HepG2 (cell line): Measurements from ENCODE around the gene GLIS1. TPM values are rescaled to one million over a fixed set of nuclear protein-coding genes. Genes with fewer than 3 reads are reported as not detected.

ENCODE experiments used
- ATAC-seq: fragments of 200-7000 bp; cut with Tn5 transposase; 3 replicates; pipeline ENCODE4 v1.9.1; 2020; ENCODE audit warnings: mild to moderate bottlenecking, moderate library complexity
- BruUV-seq: library from RNA; stranded (reverse); fragments of 400-500 nt; replicated peaks from 2 replicates; lab custom pipeline; 2021; lab: Mats Ljungman, UMichigan
- CTCF ChIA-PET: fragments of 300-600 bp; formaldehyde crosslinking; extraction: SDS; loops from one replicate; lab custom pipeline; 2021; ENCODE audit warnings: low total read pairs, inconsistent platforms, low intra/inter-chr PET ratio; lab: Yijun Ruan, JAX
- POLR2A ChIA-PET: fragments of 350-600 bp; sonication (Branson Sonifier 250); formaldehyde crosslinking; loops from one replicate; lab custom pipeline; 2020; ENCODE audit warnings: antibody characterized with exemption, inconsistent platforms; lab: Yijun Ruan, JAX
- DNase-seq: peaks from one replicate; pipeline ENCODE4 v3.0.0-alpha.2; 2015; ENCODE audit warnings: low spot score
- FAIRE-seq: peaks from 3 replicates; lab custom pipeline; 2011; peaks lifted over from hg19 to GRCh38; lab: Jason Lieb, UNC
- H2AFZ ChIP-seq: one replicate; pipeline ENCODE4 v1.6.1; 2011; ENCODE audit warnings: low read length, inconsistent platforms
- H3K27ac ChIP-seq: fragments of 300-600 bp; 3 replicates; pipeline ENCODE4 v1.8.0; 2011; ENCODE audit warnings: mixed run types, mild to moderate bottlenecking, mixed read lengths, low read length, inconsistent platforms; ENCODE audit not compliant: insufficient read depth; ENCODE audit errors: extremely low read length
- H3K27me3 ChIP-seq, 2 experiments: fragments of 200-600 bp in 1 of 2; 2 replicates in 1 of 2; 3 replicates in 1 of 2; pipeline versions ENCODE4 v1.6.0 to v1.8.0; 2011; ENCODE audit warnings: low read length in 2 of 2, mild to moderate bottlenecking in 2 of 2, moderate library complexity in 2 of 2, inconsistent platforms in 1 of 2; ENCODE audit not compliant: insufficient read depth in 2 of 2, control insufficient read depth in 1 of 2
- H3K36me3 ChIP-seq, 2 experiments: fragments of 200-600 bp in 1 of 2; replicated peaks in 1 of 2; 2 replicates in 1 of 2; 3 replicates in 1 of 2; pipeline versions ENCODE4 v1.5.1 to v1.8.0; 2011; ENCODE audit warnings: low read length in 2 of 2, inconsistent platforms in 1 of 2; ENCODE audit not compliant: insufficient read depth in 2 of 2, control insufficient read depth in 1 of 2
- H3K4me1 ChIP-seq: 2 replicates; pipeline ENCODE4 v1.5.1; 2012; ENCODE audit warnings: low read length, inconsistent platforms; ENCODE audit not compliant: insufficient read depth
- H3K4me2 ChIP-seq: 2 replicates; pipeline ENCODE4 v1.6.0; 2011; ENCODE audit warnings: low read depth, low read length, inconsistent platforms
- H3K4me3 ChIP-seq, 3 experiments: fragments of 200-600 bp in 1 of 3; sonication (generic), shearing (Covaris generic) in 1 of 3; replicated peaks in 1 of 3; 2 replicates each; pipeline ENCODE4 v1.5.1; 2011 to 2016; ENCODE audit warnings: low read length in 3 of 3, inconsistent platforms in 2 of 3, low read depth in 2 of 3, mild to moderate bottlenecking in 2 of 3, control low read depth in 1 of 3, mixed read lengths in 1 of 3; ENCODE audit not compliant: insufficient read depth in 1 of 3
- H3K79me2 ChIP-seq: one replicate; pipeline ENCODE4 v1.6.1; 2011; ENCODE audit warnings: low read length, inconsistent platforms; ENCODE audit not compliant: insufficient read depth
- H3K9ac ChIP-seq: 2 replicates; pipeline ENCODE4 v1.6.0; 2011; ENCODE audit warnings: mild to moderate bottlenecking, low read depth, low read length, inconsistent platforms; ENCODE audit not compliant: insufficient read depth
- H3K9me3 ChIP-seq: 2 replicates; pipeline ENCODE4 v1.5.1; 2012; ENCODE audit warnings: mild to moderate bottlenecking, low read length
- H4K20me1 ChIP-seq: 2 replicates; pipeline ENCODE4 v1.6.0; 2011; ENCODE audit warnings: inconsistent platforms, mild to moderate bottlenecking, low read length, moderate library complexity; ENCODE audit not compliant: insufficient read depth
- MNT ChIP-seq: fragments of 450-650 bp; IDR thresholded peaks from 2 replicates; pipeline ENCODE4 v1.6.1; 2016
- SP5 ChIP-seq: IDR thresholded peaks from 2 replicates; pipeline ENCODE4 v1.6.1; 2016; ENCODE audit warnings: low read depth, borderline replicate concordance
- WGBS: methylation state at CpG from one replicate; pipeline ENCODE4 v1.1.6; 2017; ENCODE audit warnings: low lambda C conversion rate; 5-methylcytosine and 5-hydroxymethylcytosine counted together
- in situ Hi-C: cut with HindIII; loops from 2 replicates; pipeline ENCODE4 v1.10.0; 2017; ENCODE audit warnings: low pct_unique_long_range_greater_than_20kb; ENCODE audit not compliant: extremely low pct_ligation_motif_present
- intact Hi-C: fragments of 100-400 bp; cut with micrococcal nuclease; formaldehyde crosslinking; loops from one replicate; pipeline ENCODE4 v1.10.0; 2022; ENCODE audit not compliant: unreplicated experiment
- polyA plus RNA-seq, 8 experiments: library from polyadenylated mRNA; depleted of rRNA in 3 of 8; stranded (reverse) in 7 of 8; unstranded in 1 of 8; fragments of >200 nt; fragmentation: Illumina TruSeq in 4 of 8; extraction: Trizol in 4 of 8; gene quantifications; 2 replicates each; pipeline versions ENCODE4 v1.2.1 to v1.2.3, GENCODE V29; 2011 to 2016; ENCODE audit warnings: low read depth in 4 of 8, missing spikeins in 1 of 8, mixed read lengths in 1 of 8; ENCODE audit not compliant: insufficient read depth in 1 of 8
- total RNA-seq, 5 experiments: library from RNA; depleted of rRNA; stranded (reverse); fragments of >200 nt; fragmentation: Illumina TruSeq; extraction: Trizol; gene quantifications; 2 replicates each; pipeline ENCODE4 v1.2.3, GENCODE V29; 2016; ENCODE audit warnings: low read depth in 1 of 5
- TF ChIP-seq, protein P1 (sequence below): sonication (generic); formaldehyde crosslinking; IDR thresholded peaks from 2 replicates; pipeline ENCODE4 v1.9.0; 2021; ENCODE audit warnings: mild to moderate bottlenecking, missing genetic modification reagents
- TF ChIP-seq, protein P2 (sequence below): sonication (generic); formaldehyde crosslinking; IDR thresholded peaks from 2 replicates; pipeline ENCODE4 v1.8.1; 2022; ENCODE audit warnings: low read depth, mild to moderate bottlenecking, missing genetic modification reagents

Gene GLIS1
- total and polyA plus RNA-seq, 2 of the 13 experiments (the other 11 are each of a cell fraction or from before 2014, with no cell fraction given), result 0.03 TPM; not detected in 1

- TF ChIP-seq, protein P1, sequence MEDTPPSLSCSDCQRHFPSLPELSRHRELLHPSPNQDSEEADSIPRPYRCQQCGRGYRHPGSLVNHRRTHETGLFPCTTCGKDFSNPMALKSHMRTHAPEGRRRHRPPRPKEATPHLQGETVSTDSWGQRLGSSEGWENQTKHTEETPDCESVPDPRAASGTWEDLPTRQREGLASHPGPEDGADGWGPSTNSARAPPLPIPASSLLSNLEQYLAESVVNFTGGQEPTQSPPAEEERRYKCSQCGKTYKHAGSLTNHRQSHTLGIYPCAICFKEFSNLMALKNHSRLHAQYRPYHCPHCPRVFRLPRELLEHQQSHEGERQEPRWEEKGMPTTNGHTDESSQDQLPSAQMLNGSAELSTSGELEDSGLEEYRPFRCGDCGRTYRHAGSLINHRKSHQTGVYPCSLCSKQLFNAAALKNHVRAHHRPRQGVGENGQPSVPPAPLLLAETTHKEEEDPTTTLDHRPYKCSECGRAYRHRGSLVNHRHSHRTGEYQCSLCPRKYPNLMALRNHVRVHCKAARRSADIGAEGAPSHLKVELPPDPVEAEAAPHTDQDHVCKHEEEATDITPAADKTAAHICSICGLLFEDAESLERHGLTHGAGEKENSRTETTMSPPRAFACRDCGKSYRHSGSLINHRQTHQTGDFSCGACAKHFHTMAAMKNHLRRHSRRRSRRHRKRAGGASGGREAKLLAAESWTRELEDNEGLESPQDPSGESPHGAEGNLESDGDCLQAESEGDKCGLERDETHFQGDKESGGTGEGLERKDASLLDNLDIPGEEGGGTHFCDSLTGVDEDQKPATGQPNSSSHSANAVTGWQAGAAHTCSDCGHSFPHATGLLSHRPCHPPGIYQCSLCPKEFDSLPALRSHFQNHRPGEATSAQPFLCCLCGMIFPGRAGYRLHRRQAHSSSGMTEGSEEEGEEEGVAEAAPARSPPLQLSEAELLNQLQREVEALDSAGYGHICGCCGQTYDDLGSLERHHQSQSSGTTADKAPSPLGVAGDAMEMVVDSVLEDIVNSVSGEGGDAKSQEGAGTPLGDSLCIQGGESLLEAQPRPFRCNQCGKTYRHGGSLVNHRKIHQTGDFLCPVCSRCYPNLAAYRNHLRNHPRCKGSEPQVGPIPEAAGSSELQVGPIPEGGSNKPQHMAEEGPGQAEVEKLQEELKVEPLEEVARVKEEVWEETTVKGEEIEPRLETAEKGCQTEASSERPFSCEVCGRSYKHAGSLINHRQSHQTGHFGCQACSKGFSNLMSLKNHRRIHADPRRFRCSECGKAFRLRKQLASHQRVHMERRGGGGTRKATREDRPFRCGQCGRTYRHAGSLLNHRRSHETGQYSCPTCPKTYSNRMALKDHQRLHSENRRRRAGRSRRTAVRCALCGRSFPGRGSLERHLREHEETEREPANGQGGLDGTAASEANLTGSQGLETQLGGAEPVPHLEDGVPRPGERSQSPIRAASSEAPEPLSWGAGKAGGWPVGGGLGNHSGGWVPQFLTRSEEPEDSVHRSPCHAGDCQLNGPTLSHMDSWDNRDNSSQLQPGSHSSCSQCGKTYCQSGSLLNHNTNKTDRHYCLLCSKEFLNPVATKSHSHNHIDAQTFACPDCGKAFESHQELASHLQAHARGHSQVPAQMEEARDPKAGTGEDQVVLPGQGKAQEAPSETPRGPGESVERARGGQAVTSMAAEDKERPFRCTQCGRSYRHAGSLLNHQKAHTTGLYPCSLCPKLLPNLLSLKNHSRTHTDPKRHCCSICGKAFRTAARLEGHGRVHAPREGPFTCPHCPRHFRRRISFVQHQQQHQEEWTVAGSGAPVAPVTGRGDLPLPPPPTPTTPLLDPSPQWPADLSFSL (CRISPR knock-in tag), result no peak
- no peak for TF ChIP-seq SP5
- TF ChIP-seq, all 625 proteins: peak for 0
Observed at GRCh38 chr1:53598966-53599365, 140.0 kb downstream of the GLIS1 start (continued).

DNA sequence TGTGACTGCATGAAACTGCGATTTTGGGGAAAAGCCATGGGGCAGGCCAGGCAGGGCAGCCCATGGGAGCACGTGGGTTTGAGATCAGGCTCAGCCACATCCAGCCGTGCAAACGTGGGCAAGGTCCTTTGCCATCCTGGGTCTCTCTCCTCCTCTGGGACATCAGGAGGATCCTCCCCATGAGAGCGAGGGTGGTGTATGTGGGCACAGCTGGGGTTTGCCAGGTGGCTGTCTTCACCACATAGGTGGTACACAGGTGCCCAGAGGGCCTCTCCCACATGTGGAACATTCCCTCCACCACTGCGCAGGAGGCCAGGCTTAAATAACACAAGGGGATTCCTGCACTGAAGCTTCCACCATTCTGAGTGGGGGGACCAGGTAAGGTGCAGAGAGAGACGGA lies 143.1 kb downstream of the GLIS1 start:
- intact Hi-C loops, result no loop called here
- no peaks in the 10 kb centered on the region for H3K9me3 ChIP-seq
- TF ChIP-seq, protein P2, sequence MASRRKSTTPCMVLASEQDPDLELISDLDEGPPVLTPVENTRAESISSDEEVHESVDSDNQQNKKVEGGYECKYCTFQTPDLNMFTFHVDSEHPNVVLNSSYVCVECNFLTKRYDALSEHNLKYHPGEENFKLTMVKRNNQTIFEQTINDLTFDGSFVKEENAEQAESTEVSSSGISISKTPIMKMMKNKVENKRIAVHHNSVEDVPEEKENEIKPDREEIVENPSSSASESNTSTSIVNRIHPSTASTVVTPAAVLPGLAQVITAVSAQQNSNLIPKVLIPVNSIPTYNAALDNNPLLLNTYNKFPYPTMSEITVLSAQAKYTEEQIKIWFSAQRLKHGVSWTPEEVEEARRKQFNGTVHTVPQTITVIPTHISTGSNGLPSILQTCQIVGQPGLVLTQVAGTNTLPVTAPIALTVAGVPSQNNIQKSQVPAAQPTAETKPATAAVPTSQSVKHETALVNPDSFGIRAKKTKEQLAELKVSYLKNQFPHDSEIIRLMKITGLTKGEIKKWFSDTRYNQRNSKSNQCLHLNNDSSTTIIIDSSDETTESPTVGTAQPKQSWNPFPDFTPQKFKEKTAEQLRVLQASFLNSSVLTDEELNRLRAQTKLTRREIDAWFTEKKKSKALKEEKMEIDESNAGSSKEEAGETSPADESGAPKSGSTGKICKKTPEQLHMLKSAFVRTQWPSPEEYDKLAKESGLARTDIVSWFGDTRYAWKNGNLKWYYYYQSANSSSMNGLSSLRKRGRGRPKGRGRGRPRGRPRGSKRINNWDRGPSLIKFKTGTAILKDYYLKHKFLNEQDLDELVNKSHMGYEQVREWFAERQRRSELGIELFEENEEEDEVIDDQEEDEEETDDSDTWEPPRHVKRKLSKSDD, result no peak
- TF ChIP-seq MNT, result peak; percentile 26; the same call in 1 of the 2 replicates
- no peak overlapping the region for H2AFZ ChIP-seq
- BruUV-seq, result no TSS peak
- no peak for FAIRE-seq
- ChIA-PET POLR2A (no interaction called here), CTCF (no interaction called here)
- H3K36me3 ChIP-seq, result no peaks in the 10 kb centered on the region
- in situ Hi-C loops, result no loop called here
- no peak for DNase-seq
- no peak for ATAC-seq
- no peaks in the 10 kb centered on the region for H4K20me1 ChIP-seq
- no peak overlapping the region for H3K4me2 ChIP-seq
- H3K79me2 ChIP-seq, result no peaks in the 10 kb centered on the region
- no peak overlapping the region for H3K9ac ChIP-seq
- H3K4me1 ChIP-seq, result no peaks in the 10 kb centered on the region
- no peak overlapping the region for H3K27ac ChIP-seq
- H3K27me3 ChIP-seq, result peaks cover 6 to 11% of the 10 kb centered on the region in 2 experiments; a peak in 4 of 5 replicates
- no peak overlapping the region for H3K4me3 ChIP-seq
- WGBS, result 42% methylated on average over 3 of the region's 7 CpGs
